HG03097 (cell line): ENCODE measurements around the gene PXMP2.
"Not testable (repeated sequence)": the region's sequence is repeated elsewhere in the genome, so short reads cannot be mapped to it uniquely, and the experiment has no call there.

ENCODE experiments used
- ATAC-seq: cut with Tn5 transposase; IDR thresholded peaks from one replicate; pipeline ENCODE4 v1.9.1; 2021; ENCODE audit not compliant: unreplicated experiment, low FRiP score

The PXMP2 gene

GRCh38 chr12:132746613-132747012 is 59.2 kb downstream of the PXMP2 start:
- ATAC-seq, result no peak

- ATAC-seq, result no peak
Observed at GRCh38 chr12:132747395-132747794, 60.0 kb downstream of the PXMP2 start.

DNA sequence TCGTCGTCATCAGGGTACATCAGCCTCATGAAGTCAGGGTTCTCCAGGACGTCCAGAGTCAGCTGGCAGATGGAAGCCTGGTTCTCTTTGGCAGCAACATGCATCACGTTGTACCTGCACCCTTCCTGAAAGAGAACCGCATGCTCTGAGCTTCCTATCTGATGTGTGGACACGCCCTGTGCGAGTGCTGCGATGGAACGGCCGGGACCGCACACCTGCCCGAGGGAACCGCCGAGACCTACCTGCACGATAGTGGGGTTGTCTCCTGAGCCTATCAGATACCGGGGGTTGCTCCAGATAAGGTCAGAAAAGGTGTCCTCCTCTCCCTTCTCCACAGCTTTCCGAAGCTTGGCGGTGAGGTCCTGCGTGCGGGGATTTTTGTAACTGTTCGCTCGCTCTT is 60.5 kb downstream of the PXMP2 start:
- ATAC-seq, result no peak

DNA sequence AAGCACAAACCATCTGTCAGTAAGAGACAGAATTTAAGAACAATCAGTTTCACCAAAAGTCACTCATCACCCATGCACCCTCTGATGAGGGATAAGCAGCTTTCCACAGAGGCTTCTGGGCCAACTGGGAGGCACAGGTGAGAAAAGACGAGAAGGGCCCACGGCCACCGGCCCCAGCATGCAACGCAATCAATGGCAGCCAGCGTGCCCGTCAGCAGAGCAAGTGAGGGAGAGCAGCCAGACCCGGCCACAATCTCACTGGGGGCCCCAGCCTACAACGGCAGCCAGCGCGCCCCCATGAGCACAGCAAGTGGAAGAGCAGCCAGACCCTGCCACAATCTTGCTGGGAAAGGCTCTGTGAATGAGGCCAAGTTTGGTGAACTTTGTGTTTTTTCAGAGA is 60.9 kb downstream of the PXMP2 start:
- ATAC-seq, result no peak

DNA sequence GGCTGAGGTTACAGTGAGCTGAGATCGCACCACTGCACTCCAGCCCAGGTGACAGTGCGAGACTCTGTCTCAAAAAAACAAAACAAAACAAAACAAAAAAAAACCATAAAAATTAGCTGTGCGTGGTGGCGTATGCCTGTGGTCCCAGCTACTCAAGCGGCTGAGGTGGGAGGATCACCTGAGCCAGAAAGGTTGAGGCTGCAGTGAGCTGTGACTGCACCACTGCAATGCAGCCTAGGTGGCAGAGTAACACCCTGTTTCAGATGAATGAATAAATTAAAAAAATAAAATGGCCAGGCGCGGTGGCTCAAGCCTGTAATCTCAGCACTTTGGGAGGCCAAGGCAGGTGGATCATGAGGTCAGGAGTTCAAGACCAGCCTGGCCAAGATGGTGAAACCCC is 66.3 kb downstream of the PXMP2 start:
- ATAC-seq, result not testable (repeated sequence)

GRCh38 chr12:132754160-132754932 is 67.0 kb downstream of the PXMP2 start:
- ATAC-seq, result no peak
